ENCODE results near the gene NPAS3.

GRCh38 chr14:33717866-33718265, 779.2 kb downstream of the NPAS3 start:
- TF ChIP-seq CTCF (IDR thresholded peaks at IDR 0.05) (no peak), POLR2A (IDR thresholded peaks at IDR 0.05) (no peak), POLR2AphosphoS5 (IDR thresholded peaks at IDR 0.05) (no peak)
